ENCODE measurements around the gene CHST2.
"Not testable (repeated sequence)": the region's sequence is repeated elsewhere in the genome, so short reads cannot be mapped to it uniquely, and the experiment has no call there.

CHST2 gene

GRCh38 chr3:143135150-143135549 is 15.6 kb downstream of the CHST2 start:
- peak; percentile 46 for DNase-seq

- no peak for DNase-seq
Measured at GRCh38 chr3:143137435-143138036, 18.0 kb downstream of the CHST2 start.

GRCh38 chr3:143138953-143139352 is 19.4 kb downstream of the CHST2 start:
- no peak for DNase-seq

- no peak for DNase-seq
Measured at GRCh38 chr3:143139762-143140161, 20.2 kb downstream of the CHST2 start.

- DNase-seq: no peak
Measured at GRCh38 chr3:143140550-143140949, 21.0 kb downstream of the CHST2 start.

GRCh38 chr3:143142354-143142753 is 22.8 kb downstream of the CHST2 start:
- DNase-seq: no peak

GRCh38 chr3:143145906-143146305 is 26.3 kb downstream of the CHST2 start:
- DNase-seq: no peak

- no peak for DNase-seq
Measured at GRCh38 chr3:143146486-143147274, 27.1 kb downstream of the CHST2 start.

GRCh38 chr3:143147707-143148106 is 28.1 kb downstream of the CHST2 start:
- no peak for DNase-seq

GRCh38 chr3:143150071-143150470 is 30.5 kb downstream of the CHST2 start:
- no peak for DNase-seq

- no peak for DNase-seq
Measured at GRCh38 chr3:143151004-143151731, 31.6 kb downstream of the CHST2 start.

GRCh38 chr3:143152043-143152442 is 32.5 kb downstream of the CHST2 start:
- DNase-seq: no peak

GRCh38 chr3:143155756-143156155 is 36.2 kb downstream of the CHST2 start:
- no peak for DNase-seq

- no peak for DNase-seq
Measured at GRCh38 chr3:143158014-143158988, 38.7 kb downstream of the CHST2 start.

- DNase-seq: no peak
Measured at GRCh38 chr3:143160437-143160836, 40.9 kb downstream of the CHST2 start.

GRCh38 chr3:143163562-143164100 is 44.1 kb downstream of the CHST2 start:
- DNase-seq: no peak

- DNase-seq: no peak
Measured at GRCh38 chr3:143165211-143165610, 45.6 kb downstream of the CHST2 start.

- not testable (repeated sequence) for DNase-seq
Measured at GRCh38 chr3:143165612-143166285, 46.2 kb downstream of the CHST2 start.

GRCh38 chr3:143166376-143166775 is 46.8 kb downstream of the CHST2 start:
- DNase-seq: no peak

GRCh38 chr3:143167969-143168854 is 48.6 kb downstream of the CHST2 start:
- no peak for DNase-seq

GRCh38 chr3:143168855-143169192 is 49.3 kb downstream of the CHST2 start:
- DNase-seq: no peak
